NCI-H69 (cell line): ENCODE measurements around the gene KRTAP1-4.

Source experiments
- DNase-seq: peaks from one replicate; lab custom pipeline; 2025; lab: John Stamatoyannopoulos, UW

KRTAP1-4 gene

DNA sequence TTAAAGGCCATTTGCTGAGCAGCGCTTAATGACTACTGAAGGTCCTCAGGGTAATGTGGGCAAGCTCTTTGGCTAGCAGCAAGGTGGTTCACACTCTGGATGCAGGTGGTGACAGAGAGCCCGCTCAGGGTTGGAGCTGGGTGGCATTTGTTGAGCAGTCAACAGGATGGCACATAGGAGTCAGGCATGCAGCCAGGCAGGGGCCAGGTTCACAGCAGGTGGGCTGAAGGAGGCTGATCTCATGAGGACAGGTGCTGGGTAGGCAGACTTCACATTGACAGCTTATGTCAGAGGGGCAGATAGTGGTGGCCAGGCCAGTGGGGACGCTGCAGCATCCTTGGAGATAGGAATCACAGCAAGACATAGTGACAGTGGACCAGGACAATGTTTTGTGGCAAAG is 25.6 kb downstream of the KRTAP1-4 start:
- peak; percentile 40 for DNase-seq

DNA sequence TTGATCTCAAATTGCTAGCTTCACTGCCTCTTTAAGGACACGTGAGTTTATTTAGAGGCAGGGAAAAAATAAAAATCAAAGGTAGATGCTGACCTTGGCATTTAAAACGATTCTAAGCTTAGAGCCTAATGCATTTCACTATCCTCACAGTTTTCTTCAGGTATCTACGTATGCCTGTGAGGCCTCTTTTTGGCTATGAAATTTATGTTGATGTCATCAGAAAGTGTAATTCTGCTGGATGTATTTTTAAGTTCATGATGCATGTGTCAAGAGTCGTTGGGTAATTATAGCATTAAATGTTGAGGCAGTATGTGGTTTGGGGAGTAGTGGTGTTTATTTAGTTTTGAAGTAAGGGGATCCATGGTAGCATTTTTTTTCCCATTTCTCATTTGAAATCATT is 26.1 kb downstream of the KRTAP1-4 start:
- DNase-seq, result no peak

DNA sequence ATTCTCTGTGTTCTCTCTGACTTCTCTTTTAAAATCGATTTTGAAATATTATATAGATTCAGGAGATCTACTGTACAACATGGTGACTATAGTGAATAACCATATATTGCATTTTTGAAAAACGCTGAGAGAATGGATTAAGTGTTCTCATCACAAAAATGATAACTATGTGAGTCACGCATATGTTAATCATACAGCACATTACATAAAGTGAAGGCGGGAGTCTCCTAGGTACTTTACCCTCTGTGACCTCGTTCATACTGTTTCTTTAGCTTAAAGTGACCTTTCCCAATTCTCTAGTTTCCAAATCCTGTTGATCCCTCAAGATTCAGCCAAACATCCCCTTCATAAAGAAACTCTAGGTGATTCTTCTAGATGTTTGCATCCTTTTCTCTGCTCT is 27.2 kb downstream of the KRTAP1-4 start:
- no peak for DNase-seq

DNA sequence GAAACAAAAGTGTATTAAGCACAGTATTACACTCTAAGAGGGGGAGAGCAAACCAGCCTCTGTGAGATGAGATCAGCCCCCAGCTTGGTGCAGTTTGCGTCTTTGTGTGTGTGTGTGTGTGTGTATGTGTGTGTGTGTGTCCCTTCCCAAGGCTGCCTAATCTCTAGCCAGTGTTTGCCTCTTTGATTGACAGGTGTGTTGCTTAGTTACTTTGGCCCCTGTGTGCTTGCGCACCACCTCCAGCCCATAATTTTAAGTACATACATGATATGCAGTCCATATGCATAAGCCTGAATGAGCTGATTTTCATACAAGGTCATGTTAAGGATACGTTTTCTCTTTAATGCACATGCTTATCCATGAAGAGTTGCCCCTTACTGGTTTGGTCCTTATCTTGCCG is 28.2 kb downstream of the KRTAP1-4 start:
- no peak for DNase-seq

DNA sequence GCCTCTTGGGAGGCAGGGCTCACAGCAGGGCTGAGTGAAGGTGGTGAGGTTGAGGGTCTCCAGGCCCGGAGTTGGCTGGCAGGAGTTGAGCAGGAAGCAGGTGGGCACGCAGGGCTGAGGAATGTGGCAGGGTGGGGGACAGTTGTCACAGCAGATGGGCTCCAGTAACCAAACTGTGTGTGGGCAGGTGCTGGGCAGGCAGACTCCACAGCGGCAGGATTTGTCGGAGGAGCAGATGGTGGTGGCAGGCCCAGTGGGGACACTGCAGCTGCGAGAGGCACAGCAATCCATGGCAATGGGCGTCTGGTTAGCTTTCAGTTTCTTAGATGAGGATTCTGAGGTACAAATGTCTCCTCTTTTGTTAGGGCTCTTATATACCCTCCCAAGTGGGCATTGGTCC is 30.4 kb downstream of the KRTAP1-4 start, which contains the start of gene KRTAP3-2:
Gene KRTAP3-2, minus strand, starts transcription at position 344 of the 400 bp plus-strand sequence. Its CDS starts 53 bp downstream, at position 291.
- DNase-seq, result peak; percentile 35

DNA sequence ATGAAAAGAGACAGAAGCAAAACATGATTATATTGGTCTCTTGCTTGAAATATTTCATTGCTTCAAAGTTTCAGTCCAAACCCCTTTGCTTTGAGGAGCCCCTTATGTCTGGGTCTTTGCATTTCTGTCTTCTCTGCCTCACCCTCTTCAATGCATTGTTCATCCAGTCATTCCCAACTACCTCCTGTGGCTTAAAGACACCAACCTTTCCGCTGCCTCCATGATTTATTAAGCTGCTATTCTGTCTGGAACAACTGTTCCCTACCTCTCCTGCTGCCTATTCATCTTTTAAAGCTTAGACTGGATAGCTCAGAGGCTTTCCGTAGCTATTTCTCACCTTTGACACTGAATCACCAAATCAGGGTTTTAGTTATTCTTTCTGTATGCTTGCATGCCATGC is 32.6 kb downstream of the KRTAP1-4 start:
- peak; percentile 14 for DNase-seq

DNA sequence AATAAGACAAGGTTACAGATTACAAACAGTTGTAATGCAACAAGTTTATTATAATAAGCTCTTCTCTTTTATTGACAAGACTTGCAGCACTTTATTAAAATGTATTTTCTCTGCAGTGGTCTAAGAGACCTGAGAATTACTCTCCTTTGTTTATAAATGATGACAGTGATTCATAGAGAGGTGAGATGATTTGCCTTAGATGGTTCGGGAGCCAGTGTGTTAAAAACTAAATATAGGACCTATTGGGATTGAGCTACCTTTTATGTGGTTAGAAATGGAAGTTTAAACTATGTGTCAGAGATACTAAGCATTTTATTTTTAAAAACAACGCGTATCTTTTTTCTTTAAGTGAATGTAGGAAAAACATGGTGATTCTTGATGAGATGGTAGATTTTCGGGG is 33.2 kb downstream of the KRTAP1-4 start:
- no peak for DNase-seq

DNA sequence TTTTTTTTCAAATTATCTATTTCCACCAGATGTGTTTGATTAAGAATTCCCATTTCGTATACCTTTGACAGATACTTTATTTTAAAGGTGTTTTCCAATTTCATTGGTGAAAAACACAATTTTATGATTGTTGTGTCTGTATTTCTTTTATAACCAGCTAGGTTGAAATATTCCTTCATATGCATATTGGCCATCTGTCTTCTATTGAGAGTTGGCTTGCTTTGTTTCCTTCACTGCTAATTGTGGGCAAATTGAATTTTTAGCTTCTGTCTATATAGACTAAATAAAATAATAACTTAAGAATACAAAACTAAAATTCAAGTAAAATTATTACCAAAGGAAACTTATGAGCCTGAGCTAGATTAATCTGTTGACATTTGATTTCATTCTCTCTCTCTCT is 34.9 kb downstream of the KRTAP1-4 start:
- DNase-seq, result no peak

DNA sequence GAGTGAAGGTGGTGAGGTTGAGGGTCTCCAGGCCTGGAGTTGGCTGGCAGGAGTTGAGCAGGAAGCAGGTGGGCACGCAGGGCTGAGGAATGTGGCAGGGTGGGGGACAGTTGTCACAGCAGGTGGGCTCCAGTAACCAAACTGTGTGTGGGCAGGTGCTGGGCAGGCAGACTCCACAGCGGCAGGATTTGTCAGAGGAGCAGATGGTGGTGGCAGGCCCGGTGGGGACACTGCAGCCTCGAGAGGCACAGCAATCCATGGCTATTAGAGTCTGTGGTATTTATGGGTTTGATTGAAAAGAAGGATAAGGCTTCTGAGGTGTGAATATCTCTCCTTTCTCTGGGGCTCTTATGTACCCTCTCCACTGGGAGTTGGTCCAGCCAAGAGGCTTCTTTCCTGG is 36.2 kb downstream of the KRTAP1-4 start, which contains the start of gene KRTAP3-3:
Gene KRTAP3-3, minus strand, starts transcription at position 326 of the 400 bp plus-strand sequence. Its CDS starts 67 bp downstream, at position 259.
- peak; percentile 87 for DNase-seq

DNA sequence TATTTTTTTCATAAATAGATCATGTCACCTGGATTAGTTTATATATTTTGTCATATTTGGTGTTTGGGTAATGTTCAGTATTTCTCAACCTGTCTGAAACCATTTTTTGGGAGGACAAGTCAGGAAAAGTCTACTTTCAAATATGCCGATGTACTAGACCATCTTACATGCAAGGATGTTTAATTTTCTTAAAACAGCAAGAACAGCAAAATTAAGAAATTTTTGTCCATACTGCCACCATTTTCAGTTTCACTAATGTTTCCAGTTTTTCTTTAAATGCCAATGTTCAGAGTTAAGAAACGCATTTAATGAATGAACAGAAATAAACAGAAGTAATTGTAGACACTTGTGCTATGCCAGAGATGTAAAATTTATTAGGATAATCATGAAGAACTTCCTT is 36.9 kb downstream of the KRTAP1-4 start:
- DNase-seq, result no peak

DNA sequence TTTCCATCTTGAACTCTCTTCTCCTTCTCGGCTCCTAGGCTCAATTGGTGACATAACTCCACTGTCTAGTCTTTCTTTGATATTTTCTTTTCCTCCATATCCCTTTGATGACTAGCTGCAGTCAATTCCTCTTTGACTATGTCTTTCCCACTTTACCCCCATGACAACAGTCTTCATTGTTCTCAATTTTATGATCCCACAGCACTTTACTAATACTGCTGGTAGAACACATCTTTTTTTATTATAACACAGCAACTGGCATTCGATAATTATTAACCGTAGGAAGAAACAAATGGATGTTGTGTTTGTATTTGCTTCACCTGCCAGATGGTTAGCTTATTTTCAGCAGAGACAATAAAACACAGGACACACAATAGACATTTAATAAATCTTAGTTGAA is 37.3 kb downstream of the KRTAP1-4 start:
- peak; percentile 6 for DNase-seq

DNA sequence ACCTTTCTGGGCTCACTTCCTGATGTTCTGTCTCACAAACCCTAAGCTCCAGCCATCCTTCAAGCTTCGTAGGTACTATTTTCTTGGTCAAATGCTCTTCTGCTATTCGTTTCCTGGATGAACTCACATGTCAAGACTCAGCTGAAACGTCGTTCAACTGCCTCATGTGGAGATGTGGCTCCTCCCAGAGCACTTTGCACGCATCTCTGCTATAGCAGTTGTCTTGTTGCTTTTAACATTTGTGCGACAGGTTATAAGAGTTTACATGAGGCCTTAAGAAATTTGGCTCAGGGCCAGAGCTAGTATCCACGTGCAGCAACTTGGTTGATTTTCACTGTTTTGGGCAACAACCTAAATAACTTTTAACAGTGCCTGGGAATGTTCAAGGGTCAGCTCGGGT is 43.1 kb downstream of the KRTAP1-4 start:
- no peak for DNase-seq

DNA sequence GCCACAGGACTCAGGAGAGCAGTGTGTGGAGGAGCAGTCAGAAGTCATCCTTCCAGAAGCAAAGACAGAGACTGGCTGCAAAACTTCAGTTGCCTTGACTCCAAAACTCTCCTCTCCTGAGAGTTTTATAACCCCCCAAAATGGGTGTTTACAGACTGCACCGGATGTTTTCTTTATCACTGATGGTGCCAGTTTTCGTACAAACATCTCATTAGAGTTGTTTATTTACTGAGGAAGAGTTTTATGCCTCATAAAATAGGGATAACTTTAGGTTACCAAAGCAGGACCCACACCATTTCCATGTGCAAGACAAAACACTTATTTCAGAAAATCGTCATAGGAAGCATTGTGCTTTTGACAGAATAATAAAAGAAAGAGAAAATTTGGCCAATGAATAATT is 45.8 kb downstream of the KRTAP1-4 start, which contains the start of gene KRT40:
Gene KRT40, minus strand, starts transcription at position 101 of the 400 bp plus-strand sequence. Its CDS starts 53 bp downstream, at position 48.
- no peak for DNase-seq

DNA sequence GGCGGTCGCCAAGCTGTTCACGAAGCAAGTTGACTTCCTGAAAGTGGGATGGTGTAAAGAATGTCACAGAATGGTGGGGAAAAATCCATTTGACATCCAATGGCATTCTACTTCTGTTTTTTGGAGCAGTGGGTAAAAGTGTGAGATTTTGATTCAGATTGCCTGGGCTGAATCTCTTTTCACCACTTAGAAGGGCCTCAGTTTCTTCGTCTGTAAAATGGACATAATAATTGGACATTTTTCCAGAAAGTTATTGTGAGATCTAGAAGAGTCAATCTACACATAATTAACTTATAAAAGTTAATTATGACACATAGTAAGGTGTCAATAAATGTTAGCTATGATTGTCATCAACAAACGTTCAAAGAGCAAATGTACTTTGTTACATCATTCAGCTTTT is 48.9 kb downstream of the KRTAP1-4 start:
- DNase-seq, result no peak

DNA sequence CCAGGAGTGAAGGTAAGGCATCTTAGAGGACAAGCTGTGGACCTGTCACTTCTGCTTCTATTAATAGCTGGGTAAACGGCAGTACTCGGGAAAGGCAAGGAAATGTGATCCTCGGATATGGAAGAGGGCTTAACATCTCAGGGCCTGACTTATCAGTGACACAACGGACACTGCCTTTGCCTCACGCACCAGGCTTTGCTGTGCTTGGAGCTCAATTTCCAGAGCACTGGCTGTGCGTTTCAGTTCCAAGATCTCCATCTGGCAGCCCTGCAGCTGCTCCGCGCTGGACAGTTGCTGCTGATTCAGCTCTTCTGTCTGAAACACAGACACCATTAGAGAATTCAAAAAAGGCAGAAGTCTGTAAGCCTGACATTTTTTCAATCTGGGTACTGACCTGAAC is 49.4 kb downstream of the KRTAP1-4 start:
- DNase-seq, result no peak

DNA sequence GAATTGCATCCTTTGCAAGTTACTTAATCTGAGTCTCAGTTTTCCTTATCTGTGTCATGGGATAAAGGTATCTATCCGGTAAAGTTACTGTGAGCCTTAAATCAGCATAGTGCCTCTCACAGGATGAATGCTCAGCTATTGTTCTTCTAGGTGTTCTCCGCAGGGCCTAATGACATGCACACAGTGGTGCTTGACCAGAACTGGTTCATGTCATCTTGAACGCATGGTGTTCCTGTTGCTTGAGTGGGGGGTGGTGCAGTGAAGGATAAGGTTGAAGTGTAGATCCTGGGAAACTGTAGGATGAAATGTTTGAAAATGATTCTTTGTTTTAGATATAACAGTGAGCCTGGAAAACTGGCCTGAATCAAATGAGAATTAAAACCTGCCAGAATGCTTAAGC is 49.9 kb downstream of the KRTAP1-4 start:
- DNase-seq, result no peak
